Measurements from ENCODE around the gene PROX2.

DNA sequence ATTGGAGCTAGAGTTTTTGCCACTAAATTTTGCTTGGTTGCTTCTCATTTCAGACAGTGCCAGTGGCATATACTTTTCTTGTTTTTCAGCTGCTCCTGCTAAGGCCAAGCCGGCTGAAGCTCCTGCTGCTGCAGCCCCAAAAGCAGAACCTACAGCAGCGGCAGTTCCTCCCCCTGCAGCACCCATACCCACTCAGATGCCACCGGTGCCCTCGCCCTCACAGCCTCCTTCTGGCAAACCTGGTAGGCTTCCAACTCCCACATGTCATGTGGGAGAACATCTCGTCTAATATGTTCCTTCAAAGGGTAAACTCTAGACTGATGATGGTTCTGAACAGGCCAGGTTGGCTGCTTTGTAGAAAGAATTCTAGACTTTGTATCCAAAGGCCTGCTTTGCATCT is 16.8 kb upstream of the PROX2 start:
- TF ChIP-seq, protein P1, sequence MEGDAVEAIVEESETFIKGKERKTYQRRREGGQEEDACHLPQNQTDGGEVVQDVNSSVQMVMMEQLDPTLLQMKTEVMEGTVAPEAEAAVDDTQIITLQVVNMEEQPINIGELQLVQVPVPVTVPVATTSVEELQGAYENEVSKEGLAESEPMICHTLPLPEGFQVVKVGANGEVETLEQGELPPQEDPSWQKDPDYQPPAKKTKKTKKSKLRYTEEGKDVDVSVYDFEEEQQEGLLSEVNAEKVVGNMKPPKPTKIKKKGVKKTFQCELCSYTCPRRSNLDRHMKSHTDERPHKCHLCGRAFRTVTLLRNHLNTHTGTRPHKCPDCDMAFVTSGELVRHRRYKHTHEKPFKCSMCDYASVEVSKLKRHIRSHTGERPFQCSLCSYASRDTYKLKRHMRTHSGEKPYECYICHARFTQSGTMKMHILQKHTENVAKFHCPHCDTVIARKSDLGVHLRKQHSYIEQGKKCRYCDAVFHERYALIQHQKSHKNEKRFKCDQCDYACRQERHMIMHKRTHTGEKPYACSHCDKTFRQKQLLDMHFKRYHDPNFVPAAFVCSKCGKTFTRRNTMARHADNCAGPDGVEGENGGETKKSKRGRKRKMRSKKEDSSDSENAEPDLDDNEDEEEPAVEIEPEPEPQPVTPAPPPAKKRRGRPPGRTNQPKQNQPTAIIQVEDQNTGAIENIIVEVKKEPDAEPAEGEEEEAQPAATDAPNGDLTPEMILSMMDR (IDR thresholded peaks at IDR 0.05; ENCODE audit: extremely low read depth in 1 of 2, insufficient read depth in 1 of 2, low read depth in 1 of 2, low read length in 2 of 2): no peak
- TF ChIP-seq POLR2A (IDR thresholded peaks at IDR 0.05; ENCODE audit: low read depth, low read length) (no peak), POLR2AphosphoS5 (IDR thresholded peaks at IDR 0.05; ENCODE audit: insufficient read depth, low read depth, low read length) (no peak), EZH2 (IDR thresholded peaks at IDR 0.05; ENCODE audit: borderline replicate concordance, low read depth, low read length, severe bottlenecking) (no peak), FOS (IDR thresholded peaks at IDR 0.05; ENCODE audit: borderline replicate concordance, insufficient read depth, low read length) (no peak), JUN (IDR thresholded peaks at IDR 0.05; ENCODE audit: borderline replicate concordance, insufficient read depth, insufficient read length, low read depth) (no peak), MYC (IDR thresholded peaks at IDR 0.05; ENCODE audit: low read depth, low read length) (no peak)
- TF ChIP-seq, protein P2, sequence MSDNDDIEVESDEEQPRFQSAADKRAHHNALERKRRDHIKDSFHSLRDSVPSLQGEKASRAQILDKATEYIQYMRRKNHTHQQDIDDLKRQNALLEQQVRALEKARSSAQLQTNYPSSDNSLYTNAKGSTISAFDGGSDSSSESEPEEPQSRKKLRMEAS (IDR thresholded peaks at IDR 0.05; ENCODE audit: insufficient read depth, insufficient read length): no peak
